ENCODE data around the gene TMEM135. TPM values are rescaled to one million over a fixed set of nuclear protein-coding genes. Genes with fewer than 3 reads are reported as not detected.

Gene TMEM135
- total RNA-seq, 1 experiment from 2014 or later = 95.2 TPM

GRCh38 chr11:87082590-87082989 lies 44.9 kb downstream of the TMEM135 start:
- no peak for DNase-seq

GRCh38 chr11:87083029-87083428 lies 45.3 kb downstream of the TMEM135 start:
- H3K36me3 Mint-ChIP-seq (ENCODE audit: insufficient read depth, unreplicated experiment) = peaks cover 33% of the 10 kb centered on the region
- peaks cover 25% of the 10 kb centered on the region for H3K4me1 Mint-ChIP-seq (ENCODE audit: low read depth, unreplicated experiment)
- no peak for DNase-seq
- H3K27ac Mint-ChIP-seq (ENCODE audit: unreplicated experiment) = no peak overlapping the region
- ChIA-PET CTCF (interaction anchor here (1.9 kb wide), 1 partner anchor 14 kb away, joined by 7 read pairs; no protein-coding TSS in a partner anchor), POLR2A (no interaction called here)
- peaks cover 2% of the 10 kb centered on the region; the same call in 1 of the 2 replicates for H3K36me3 ChIP-seq (ENCODE audit: control insufficient read depth, insufficient read depth, low read length)
- no peak for TF ChIP-seq CTCF (IDR thresholded peaks at IDR 0.05; ENCODE audit: insufficient read depth in 1 of 2, low read depth in 1 of 2, low read length in 1 of 2, severe bottlenecking in 1 of 2, unreplicated experiment in 1 of 2)
- no peak overlapping the region for H3K4me3 ChIP-seq (ENCODE audit: low read depth, low read length)
- intact Hi-C loops (cut with micrococcal nuclease; ENCODE audit: unreplicated experiment) = no loop called here
- no peak overlapping the region for H3K4me3 Mint-ChIP-seq (ENCODE audit: unreplicated experiment)
- H3K27me3 Mint-ChIP-seq (ENCODE audit: insufficient read depth, unreplicated experiment) = no peaks in the 10 kb centered on the region
- H3K4me1 ChIP-seq = no peaks in the 10 kb centered on the region
- peaks cover 13% of the 10 kb centered on the region for H3K9me3 Mint-ChIP-seq (ENCODE audit: unreplicated experiment)
- BruUV-seq (replicated peaks) = no TSS peak
- no peaks in the 10 kb centered on the region for H3K27me3 ChIP-seq (replicated peaks; ENCODE audit: control insufficient read depth, insufficient read depth, low read length)
- peaks cover 3% of the 10 kb centered on the region; the same call in 1 of the 2 replicates for H3K9me3 ChIP-seq

More at GRCh38 chr11:87082590-87082989, 44.9 kb downstream of the TMEM135 start:
- Histone ChIP-seq H3K4me3 (ENCODE audit: low read depth, low read length) (no peak overlapping the region), H3K4me1 (no peaks in the 10 kb centered on the region), H3K9me3 (peaks cover 3% of the 10 kb centered on the region; the same call in 1 of the 2 replicates), H3K36me3 (ENCODE audit: control insufficient read depth, insufficient read depth, low read length) (peaks cover 2% of the 10 kb centered on the region; the same call in 1 of the 2 replicates), H3K27me3 (replicated peaks; ENCODE audit: control insufficient read depth, insufficient read depth, low read length) (no peaks in the 10 kb centered on the region)
- intact Hi-C loops (cut with micrococcal nuclease; ENCODE audit: unreplicated experiment) = no loop called here
- H3K27me3 Mint-ChIP-seq (ENCODE audit: insufficient read depth, unreplicated experiment) = no peaks in the 10 kb centered on the region
- no TSS peak for BruUV-seq (replicated peaks)
- no peak for TF ChIP-seq CTCF (IDR thresholded peaks at IDR 0.05; ENCODE audit: insufficient read depth in 1 of 2, low read depth in 1 of 2, low read length in 1 of 2, severe bottlenecking in 1 of 2, unreplicated experiment in 1 of 2)
- H3K4me1 Mint-ChIP-seq (ENCODE audit: low read depth, unreplicated experiment) = peaks cover 25% of the 10 kb centered on the region
- peaks cover 36% of the 10 kb centered on the region for H3K36me3 Mint-ChIP-seq (ENCODE audit: insufficient read depth, unreplicated experiment)
- ChIA-PET POLR2A (no interaction called here), CTCF (interaction anchor here (1.9 kb wide), 1 partner anchor 15 kb away, joined by 7 read pairs; no protein-coding TSS in a partner anchor)
- H3K4me3 Mint-ChIP-seq (ENCODE audit: unreplicated experiment) = no peak overlapping the region
- H3K27ac Mint-ChIP-seq (ENCODE audit: unreplicated experiment) = no peak overlapping the region
- peaks cover 17% of the 10 kb centered on the region for H3K9me3 Mint-ChIP-seq (ENCODE audit: unreplicated experiment)

- ChIA-PET POLR2A (no interaction called here), CTCF (no interaction called here)
- Mint-ChIP-seq H3K27ac (ENCODE audit: unreplicated experiment) (no peak overlapping the region), H3K36me3 (ENCODE audit: insufficient read depth, unreplicated experiment) (peaks cover 32% of the 10 kb centered on the region), H3K4me3 (ENCODE audit: unreplicated experiment) (no peak overlapping the region), H3K9me3 (ENCODE audit: unreplicated experiment) (peaks cover 23% of the 10 kb centered on the region), H3K27me3 (ENCODE audit: insufficient read depth, unreplicated experiment) (no peaks in the 10 kb centered on the region), H3K4me1 (ENCODE audit: low read depth, unreplicated experiment) (peaks cover under 1% of the 10 kb centered on the region)
- no peaks in the 10 kb centered on the region for H3K27me3 ChIP-seq (replicated peaks; ENCODE audit: control insufficient read depth, insufficient read depth, low read length)
- peaks cover 6% of the 10 kb centered on the region; the same call in 1 of the 2 replicates for H3K9me3 ChIP-seq
- peaks cover under 1% of the 10 kb centered on the region for H3K4me1 ChIP-seq
- no peaks in the 10 kb centered on the region for H3K36me3 ChIP-seq (ENCODE audit: control insufficient read depth, insufficient read depth, low read length)
- BruUV-seq (replicated peaks) = no TSS peak
- TF ChIP-seq CTCF (IDR thresholded peaks at IDR 0.05; ENCODE audit: insufficient read depth in 1 of 2, low read depth in 1 of 2, low read length in 1 of 2, severe bottlenecking in 1 of 2, unreplicated experiment in 1 of 2) = no peak
- intact Hi-C loops (cut with micrococcal nuclease; ENCODE audit: unreplicated experiment) = no loop called here
- no peak for DNase-seq
- H3K4me3 ChIP-seq (ENCODE audit: low read depth, low read length) = no peak overlapping the region
Observed at GRCh38 chr11:87092159-87092558, 54.4 kb downstream of the TMEM135 start.
